ENCODE data around the gene CITED4. TPM values are rescaled to one million over a fixed set of nuclear protein-coding genes. Genes with fewer than 3 reads are reported as not detected.

The CITED4 gene
- total and polyA plus RNA-seq, 11 donors = 3.2 to 49.5 (median 29.2) TPM

GRCh38 chr1:40879482-40880175, 17.5 kb upstream of the CITED4 start:
- ATAC-seq (no peak), DNase-seq (no peak)
- no peak for TF ChIP-seq CTCF (IDR thresholded peaks at IDR 0.05)
- TF ChIP-seq POLR2A (IDR thresholded peaks at IDR 0.05) = no peak
- Histone ChIP-seq H3K27ac (no peak overlapping the region), H3K9me3 (peaks cover 0 to 12% (median 0%) of the 10 kb centered on the region in 12 donors), H3K36me3 (no peaks in the 10 kb centered on the region), H3K4me3 (no peak overlapping the region), H3K4me1 (peaks cover 0 to 40% (median 11%) of the 10 kb centered on the region in 12 donors), H3K27me3 (peaks cover 7 to 21% (median 17%) of the 10 kb centered on the region in 9 donors)
- WGBS, 4 donors = 82 to 91% (median 90%) methylated on average over 11 of the region's 11 CpGs
- intact Hi-C loops (cut with DNase I) = loop anchor here in 1 of 10 donors (10.0 kb wide), 1 partner anchor 165 kb away; no protein-coding TSS in a partner anchor

- DNase-seq (no peak), ATAC-seq (no peak)
- TF ChIP-seq POLR2A (IDR thresholded peaks at IDR 0.05) (no peak), CTCF (IDR thresholded peaks at IDR 0.05) (no peak)
- Histone ChIP-seq H3K4me3 (no peak overlapping the region), H3K4me1 (peaks cover 0 to 34% (median 11%) of the 10 kb centered on the region in 12 donors), H3K36me3 (no peaks in the 10 kb centered on the region), H3K27me3 (peaks cover under 1 to 14% (median 10%) of the 10 kb centered on the region in 9 donors), H3K27ac (no peak overlapping the region), H3K9me3 (peaks cover 0 to 12% (median 0%) of the 10 kb centered on the region in 12 donors)
- intact Hi-C loops (cut with DNase I) = loop anchor here in 1 of 10 donors (10.0 kb wide), 1 partner anchor 166 kb away; no protein-coding TSS in a partner anchor
- WGBS, 4 donors = 98 to 100% (median 99%) methylated on average over 2 of the region's 2 CpGs
Observed at GRCh38 chr1:40878906-40879305, 16.7 kb upstream of the CITED4 start.

GRCh38 chr1:40877698-40878097, 15.5 kb upstream of the CITED4 start:
- Histone ChIP-seq H3K9me3 (peaks cover 0 to 12% (median 0%) of the 10 kb centered on the region in 12 donors), H3K36me3 (no peaks in the 10 kb centered on the region), H3K27me3 (peaks cover 0 to 2% (median 0%) of the 10 kb centered on the region in 9 donors), H3K27ac (peak overlapping the region in 8 of 12 donors; percentile 20 to 60 (median 52)), H3K4me3 (no peak overlapping the region), H3K4me1 (peaks cover 0 to 32% (median 11%) of the 10 kb centered on the region in 12 donors)
- intact Hi-C loops (cut with DNase I) = loop anchor here in 1 of 10 donors (10.0 kb wide), 1 partner anchor 167 kb away; no protein-coding TSS in a partner anchor
- WGBS, 4 donors = 16 to 32% (median 27%) methylated on average over 4 of the region's 4 CpGs
- peak in 4 of 5 donors; percentile 30 to 62 (median 59) for DNase-seq
- ATAC-seq = peak in 3 of 4 donors; percentile 59 to 74 (median 70)
- TF ChIP-seq CTCF (IDR thresholded peaks at IDR 0.05) = no peak
- TF ChIP-seq POLR2A (IDR thresholded peaks at IDR 0.05) = no peak

GRCh38 chr1:40876891-40877290, 14.7 kb upstream of the CITED4 start:
- TF ChIP-seq POLR2A (IDR thresholded peaks at IDR 0.05) = no peak
- TF ChIP-seq CTCF (IDR thresholded peaks at IDR 0.05) = no peak
- ATAC-seq (no peak), DNase-seq (no peak)
- Histone ChIP-seq H3K4me3 (no peak overlapping the region), H3K9me3 (peaks cover 0 to 12% (median 0%) of the 10 kb centered on the region in 12 donors), H3K27ac (peak overlapping the region in 6 of 12 donors; percentile 28 to 60 (median 52)), H3K4me1 (peaks cover 0 to 32% (median 11%) of the 10 kb centered on the region in 12 donors), H3K27me3 (no peaks in the 10 kb centered on the region), H3K36me3 (no peaks in the 10 kb centered on the region)
- intact Hi-C loops (cut with DNase I) = loop anchor here in 1 of 10 donors (10.0 kb wide), 1 partner anchor 168 kb away; no protein-coding TSS in a partner anchor
- WGBS, 4 donors = 83 to 96% (median 88%) methylated on average over 1 of the region's 1 CpG
